Measurements from ENCODE around the gene MCHR2.
"Not testable (repeated sequence)": the region's sequence is repeated elsewhere in the genome, so short reads cannot be mapped to it uniquely, and the experiment has no call there.

MCHR2 gene, protein sequence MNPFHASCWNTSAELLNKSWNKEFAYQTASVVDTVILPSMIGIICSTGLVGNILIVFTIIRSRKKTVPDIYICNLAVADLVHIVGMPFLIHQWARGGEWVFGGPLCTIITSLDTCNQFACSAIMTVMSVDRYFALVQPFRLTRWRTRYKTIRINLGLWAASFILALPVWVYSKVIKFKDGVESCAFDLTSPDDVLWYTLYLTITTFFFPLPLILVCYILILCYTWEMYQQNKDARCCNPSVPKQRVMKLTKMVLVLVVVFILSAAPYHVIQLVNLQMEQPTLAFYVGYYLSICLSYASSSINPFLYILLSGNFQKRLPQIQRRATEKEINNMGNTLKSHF

DNA sequence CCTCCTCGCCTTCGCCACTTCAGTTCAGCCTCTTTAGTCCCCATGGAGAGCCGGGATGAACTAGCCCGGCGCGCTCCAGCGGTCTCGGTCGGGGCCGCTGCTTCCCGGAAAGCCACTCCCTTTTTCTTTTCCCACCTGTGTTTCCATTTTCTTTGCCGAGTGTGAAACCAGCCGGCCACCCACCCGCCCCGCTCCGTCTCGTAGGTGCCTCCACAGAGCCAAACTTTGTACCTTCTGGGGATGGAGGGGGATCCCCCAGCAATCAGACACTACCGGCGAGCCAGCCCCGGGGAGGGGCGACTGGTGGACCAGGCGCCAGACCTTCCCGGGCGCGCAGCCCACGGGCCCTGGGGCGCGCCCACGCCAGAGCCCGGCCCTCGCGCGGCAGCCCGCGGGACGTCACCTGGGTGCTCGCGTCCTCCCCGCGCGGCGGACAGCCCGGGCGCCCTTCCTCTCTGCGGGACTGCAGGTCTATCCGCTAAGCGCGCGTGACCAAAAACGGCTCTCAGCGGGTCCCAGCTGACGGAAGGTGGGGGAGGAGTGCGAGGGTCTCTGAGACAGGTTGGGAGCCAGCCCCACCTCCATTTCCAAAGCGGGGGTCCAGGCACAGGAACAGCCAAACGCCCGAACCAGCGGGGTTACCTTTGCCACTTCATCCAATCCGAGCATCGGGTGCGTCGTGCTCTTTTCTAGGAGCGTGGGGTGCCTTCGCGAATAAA is at the start of gene MCHR2:
TSS of gene MCHR2 (minus strand) at position 691 of the 719 bp plus-strand sequence. CDS start 38,076 bp downstream, outside the sequence.
- DNase-seq (ENCODE audit: low read depth) = no peak

DNA sequence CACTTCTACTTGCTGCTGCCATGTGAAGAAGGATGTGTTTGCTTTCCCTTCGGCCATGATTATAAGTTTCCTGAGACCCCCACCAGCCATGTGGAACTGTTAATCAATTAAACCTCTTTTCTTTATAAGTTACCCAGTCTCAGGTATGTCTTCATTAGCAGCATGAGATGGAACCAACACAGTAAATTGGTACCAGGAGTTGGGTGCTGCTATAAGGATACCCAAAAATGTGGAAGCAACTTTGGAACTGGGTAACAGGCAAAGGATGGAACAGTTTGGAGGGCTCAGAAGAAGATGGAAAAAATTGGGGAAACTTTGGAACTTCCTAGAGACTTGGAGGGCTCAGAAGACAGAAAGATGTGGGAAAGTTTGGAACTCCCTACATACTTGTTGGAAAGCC is 44.5 kb upstream of the MCHR2 start:
- DNase-seq (ENCODE audit: low read depth) = not testable (repeated sequence)

DNA sequence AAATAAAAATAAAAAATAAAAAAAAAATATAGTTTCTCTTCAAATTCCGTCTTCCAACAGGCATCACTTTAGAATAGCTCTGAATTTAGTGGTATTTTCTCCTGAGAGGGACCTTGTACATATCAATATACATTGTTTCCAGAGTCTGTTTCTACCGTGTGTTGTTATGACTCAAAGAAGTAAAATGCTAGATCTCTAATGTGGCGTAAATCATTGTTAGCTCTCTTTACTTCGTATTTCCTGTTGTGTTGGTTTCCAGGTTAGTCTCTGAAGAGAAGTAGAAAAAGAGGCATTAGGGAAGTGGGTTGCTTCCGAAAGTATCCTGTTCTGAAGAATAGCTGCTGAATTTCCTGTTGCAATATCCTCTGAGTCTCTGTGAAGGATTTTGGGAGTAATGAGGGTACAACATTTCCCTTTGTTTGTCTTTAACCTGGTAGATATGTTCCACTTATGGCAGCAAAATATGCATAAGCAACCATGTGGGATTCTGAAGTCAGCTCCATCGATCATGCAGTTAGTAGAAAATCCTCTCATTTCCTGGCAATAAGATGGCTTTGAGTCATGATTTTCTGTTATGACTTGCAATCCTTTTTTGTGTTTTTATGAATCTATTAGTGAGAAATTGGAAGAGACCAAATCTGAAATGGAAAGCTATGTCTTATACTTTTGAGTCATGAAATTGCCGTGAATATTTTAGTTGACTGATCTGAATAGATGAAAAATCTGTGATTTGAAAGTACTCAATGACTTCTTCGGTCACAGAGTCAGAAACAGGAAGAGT is 42.0 kb upstream of the MCHR2 start:
- no peak for DNase-seq (ENCODE audit: low read depth)

DNA sequence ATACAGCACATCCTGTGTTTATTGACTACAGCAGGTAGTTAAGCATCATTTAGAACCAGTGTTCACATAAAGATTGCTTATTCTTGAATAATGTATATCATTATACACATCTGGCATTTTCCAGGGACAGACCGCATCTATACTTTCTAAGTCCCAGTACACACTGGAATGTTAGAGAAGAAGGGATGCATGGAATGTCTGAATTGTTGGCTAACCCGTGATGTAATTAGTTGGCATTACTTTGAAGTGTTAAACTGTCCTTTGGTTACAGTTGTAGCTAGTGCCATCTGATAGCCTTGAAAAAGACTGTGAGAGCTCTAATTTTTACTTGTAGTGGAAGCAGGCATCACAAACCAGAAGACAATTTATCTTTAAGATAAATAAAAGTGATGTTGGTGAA is 29.8 kb upstream of the MCHR2 start:
- DNase-seq (ENCODE audit: low read depth) = no peak

DNA sequence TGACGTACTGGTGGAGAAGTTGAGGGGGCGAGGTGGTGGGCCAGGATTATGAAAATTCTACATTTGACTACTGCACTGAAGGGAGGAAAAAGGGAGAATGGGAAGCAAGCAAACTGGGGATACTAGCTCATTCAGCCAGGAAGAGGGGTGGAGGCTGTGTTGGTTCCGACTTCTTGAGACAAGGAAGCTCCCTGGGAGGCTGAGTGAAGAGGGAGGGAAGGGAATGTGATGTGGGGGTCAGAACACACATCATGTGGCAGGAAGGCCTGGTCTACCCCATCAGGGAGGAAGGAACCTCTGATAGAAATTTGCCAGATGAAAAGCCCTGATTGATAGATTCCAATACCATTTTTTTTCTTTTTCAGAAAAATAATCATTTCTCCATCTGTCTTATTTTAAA is 28.8 kb upstream of the MCHR2 start:
- DNase-seq (ENCODE audit: low read depth) = no peak

DNA sequence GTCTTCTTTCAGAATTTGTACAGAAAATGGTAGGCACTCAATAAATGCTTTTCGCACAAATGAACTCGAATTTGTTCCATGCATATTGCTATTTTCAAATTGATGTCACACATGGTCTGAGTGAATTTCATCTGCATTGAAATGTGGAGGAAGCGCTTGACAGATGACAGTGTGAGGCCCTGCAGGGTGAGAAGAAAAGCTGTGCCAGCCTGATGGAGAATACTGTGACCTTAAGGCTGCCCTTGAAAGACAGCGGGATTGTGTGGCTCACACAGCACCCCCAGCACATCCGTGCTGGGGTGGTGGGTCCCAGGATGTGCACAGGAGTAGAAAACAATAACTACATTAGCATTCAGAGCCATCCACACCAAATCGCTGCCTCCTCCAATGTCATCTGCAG is 14.8 kb upstream of the MCHR2 start:
- DNase-seq (ENCODE audit: low read depth) = no peak

DNA sequence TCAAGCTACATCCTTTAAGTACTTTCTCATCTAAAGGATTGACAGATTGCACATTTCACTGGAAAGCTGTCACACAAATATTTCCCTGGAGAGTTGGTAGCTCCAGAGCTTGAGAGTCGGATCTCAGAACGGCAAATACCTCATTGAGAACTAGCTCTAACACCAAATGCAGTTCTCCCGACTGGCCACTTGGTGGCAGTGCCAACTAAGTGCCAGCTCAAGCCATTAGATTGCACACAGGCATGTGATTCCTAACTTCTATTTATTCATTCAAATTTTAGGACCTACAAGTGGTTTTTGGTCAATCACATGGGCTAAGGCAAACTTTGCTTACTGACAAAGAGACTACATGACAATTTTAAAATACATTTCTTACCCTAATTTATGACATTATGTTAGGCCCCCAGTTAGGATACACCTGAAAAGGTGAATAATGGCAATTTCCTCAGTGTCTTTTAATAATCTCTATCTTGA is 7.9 kb upstream of the MCHR2 start:
- no peak for DNase-seq (ENCODE audit: low read depth)

DNA sequence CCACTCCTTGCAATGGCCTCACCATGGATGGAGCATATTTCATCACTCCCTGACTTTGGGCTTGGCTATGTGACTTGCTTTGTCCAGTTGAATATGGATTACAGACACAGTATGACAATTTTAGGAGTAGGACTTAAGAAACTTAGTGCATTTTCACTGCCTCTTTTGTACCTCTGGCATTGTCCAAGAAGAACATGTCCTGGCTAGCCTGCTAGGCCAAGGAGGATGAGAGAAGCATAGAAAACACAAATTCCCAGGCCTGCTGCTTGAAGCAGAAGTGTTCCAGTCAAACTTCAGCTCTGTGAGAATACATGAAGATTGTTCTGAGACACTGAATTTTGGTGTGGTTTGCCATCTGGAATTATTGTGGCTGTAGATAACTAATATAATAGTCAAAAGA is 3.1 kb upstream of the MCHR2 start:
- DNase-seq (ENCODE audit: low read depth) = no peak

DNA sequence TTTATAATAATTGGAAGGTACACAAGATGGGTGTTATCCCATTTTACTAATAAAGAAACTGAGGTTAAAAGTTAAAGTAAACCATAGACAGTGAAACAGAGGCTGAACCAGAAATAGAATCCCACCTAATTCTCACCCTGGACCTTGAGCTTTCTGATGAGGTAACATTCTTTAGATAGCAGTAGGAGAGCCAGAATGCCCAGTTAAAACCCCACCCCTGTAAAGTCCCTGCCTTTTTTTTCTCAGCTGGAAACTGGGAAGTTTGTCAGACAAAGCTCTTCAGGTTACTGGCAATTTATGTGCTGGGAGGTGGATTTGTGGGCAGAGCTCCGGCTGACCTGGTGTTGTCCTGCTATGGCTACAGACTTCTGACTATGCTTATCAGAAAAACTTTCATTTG is 1.9 kb upstream of the MCHR2 start:
- DNase-seq (ENCODE audit: low read depth) = no peak

DNA sequence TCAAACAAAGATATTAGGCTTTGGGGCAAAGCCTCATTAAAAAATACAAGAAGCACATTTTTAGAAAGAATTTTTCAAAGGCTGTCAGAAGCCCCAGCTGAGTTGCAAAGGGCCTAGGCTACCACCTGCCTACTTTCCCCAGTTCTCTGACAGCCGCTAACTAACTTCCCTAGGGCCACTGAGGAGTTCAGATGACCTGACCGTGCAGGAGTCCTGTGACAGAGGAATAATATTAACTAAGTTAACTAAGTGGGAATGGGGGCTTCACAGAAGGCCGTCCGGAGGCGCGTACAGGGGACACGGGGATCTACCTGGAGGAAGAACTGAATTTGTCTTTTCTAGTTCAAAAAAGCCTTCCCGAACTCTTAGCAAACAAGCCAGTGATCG is 884 bp downstream of the MCHR2 start:
- no peak for DNase-seq (ENCODE audit: low read depth)

DNA sequence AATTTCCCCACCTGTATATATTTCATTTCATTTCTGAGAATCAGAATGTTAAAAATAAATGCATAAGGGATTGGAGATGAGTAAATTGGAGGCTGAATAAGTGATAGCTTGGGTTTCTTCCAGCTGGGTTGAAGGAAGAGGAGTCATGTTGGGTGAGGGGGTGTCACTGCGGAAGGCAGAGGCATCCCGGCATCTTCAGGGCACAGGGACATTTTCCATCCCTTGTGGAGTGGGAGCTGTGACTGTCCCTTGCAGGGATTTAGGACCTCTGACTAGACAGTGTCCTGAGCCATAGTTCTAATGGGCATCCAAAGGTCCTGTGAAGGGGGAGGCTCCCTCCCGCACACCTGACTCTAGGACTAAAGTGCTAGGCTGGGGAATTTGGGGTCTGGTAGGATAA is 2.1 kb downstream of the MCHR2 start:
- DNase-seq (ENCODE audit: low read depth) = no peak

DNA sequence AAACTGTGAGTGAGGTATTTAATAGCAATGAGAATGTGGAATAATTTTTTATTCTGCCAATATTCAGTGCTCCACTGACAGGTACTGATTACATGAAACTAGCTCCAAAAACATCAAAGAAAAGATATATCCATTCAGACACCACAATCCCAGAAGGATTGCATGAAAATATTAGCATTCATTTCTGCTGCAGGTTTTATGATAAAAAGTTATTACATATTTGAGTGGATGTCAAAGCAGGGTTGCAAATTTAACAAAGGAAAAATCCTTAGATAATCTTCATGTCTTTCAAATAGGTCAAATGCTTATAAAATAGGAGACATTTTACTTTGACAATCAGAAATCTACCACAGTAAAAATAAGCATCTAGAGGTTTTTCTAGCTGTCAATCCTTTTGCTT is 13.3 kb downstream of the MCHR2 start:
- no peak for DNase-seq (ENCODE audit: low read depth)

DNA sequence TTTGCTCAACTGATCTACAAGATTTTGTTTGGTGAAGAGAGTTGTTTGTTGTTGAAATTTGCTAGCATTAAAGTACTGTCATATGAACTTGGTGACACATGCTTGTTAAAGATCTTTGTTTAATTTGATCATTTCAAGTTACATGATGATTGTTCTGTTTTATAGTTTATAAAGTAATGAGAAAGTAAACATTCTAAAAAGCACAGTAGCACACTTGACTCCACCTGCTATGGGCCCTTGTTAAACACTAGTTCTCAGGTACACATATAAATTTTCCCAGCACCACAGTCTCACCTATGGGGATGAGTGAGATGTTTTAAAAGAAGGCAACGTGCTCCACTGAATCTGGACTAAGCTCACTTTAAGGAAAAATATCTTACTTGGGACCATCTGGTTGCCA is 14.1 kb downstream of the MCHR2 start:
- DNase-seq (ENCODE audit: low read depth) = no peak

DNA sequence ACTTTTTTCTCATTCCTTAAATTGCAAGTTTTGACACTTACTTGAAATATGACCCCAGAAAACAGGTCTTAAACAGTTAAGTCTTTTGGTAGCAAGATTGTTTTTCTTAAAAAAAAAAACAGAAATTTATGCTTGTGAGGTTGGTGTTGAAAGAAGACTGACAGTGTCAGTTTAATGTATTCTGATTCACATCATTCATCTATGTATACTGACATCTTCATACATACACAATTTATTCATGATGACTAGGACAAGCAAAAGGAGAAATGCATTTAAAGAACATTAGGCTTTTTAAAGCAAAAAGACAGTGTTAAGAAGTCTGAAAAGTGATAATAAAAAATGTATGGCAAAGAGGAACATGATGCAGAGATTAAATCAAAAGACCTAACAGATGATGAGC is 27.0 kb downstream of the MCHR2 start:
- no peak for DNase-seq (ENCODE audit: low read depth)

DNA sequence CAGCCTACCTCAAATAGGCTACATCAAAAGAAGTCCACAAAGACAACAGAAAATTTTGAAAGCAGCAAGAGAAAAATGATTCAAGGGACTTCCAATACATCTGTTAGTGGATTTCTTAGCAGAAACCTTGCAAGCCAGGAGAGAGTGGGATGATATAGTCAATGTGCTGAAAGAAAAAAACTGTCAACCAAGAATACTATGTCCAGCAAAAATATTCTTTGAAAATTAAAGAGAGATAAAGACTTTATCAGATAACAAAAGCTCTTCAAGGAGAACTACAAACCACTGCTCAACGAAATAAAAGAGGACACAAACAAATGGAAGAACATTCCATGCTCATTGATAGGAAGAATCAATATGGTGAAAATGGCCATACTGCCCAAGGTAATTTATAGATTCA is 34.0 kb downstream of the MCHR2 start:
- no peak for DNase-seq (ENCODE audit: low read depth)

DNA sequence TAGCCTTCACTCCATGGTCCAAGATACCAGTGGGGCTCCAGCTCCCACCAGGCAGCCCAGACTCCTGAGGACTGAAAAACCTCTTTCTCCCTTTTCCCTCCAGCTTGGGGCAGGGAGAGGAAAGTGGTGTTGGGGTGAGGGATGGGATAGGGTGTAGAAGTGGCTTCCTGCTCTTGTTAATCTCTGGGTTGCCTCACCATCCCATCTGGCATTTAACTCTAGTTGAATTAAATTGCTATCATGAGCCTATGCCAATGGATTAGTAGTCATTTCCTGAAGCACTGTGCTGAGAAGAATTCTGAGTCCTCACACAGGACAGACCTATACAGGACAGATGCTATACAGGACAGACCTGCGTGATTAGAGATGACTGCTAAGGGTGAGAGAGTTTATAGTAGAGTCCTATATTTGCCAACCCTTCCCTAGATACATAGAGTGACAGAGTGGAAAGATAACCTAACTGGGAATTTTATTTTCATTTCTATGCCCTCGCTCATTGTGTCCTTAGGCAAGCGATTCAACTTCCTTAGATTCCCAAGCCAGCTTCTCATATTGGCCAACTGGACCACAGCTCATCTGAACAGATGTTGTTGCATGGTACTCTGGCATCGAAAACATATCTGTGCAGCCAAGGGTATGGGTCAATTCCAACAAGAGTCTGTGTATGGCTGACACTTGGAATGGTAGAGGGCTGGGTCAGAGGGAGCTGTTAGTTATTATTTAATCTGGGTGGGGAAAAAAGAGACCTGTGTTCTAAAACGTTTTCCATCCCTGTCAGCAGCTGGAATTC is 42.8 kb downstream of the MCHR2 start:
- DNase-seq (ENCODE audit: low read depth) = no peak

DNA sequence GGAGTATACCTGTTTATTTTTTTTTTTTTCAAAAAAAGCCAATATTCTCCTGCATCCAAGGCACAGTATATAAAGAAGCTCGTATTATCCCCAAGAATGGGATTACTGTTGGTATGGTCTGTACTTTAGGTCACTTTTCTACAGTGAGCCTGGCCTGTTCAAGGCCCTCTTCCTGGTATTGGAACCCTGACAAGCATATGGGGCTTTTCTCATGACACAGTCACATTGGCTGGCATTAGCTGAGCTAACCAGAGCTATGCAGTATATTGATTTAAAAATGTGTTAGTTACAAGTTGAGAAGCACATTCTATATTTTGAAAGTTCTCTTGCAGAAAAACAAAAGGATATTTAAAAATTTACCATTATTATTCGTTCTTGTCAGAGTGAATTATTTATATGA is 48.0 kb downstream of the MCHR2 start:
- DNase-seq (ENCODE audit: low read depth) = no peak

DNA sequence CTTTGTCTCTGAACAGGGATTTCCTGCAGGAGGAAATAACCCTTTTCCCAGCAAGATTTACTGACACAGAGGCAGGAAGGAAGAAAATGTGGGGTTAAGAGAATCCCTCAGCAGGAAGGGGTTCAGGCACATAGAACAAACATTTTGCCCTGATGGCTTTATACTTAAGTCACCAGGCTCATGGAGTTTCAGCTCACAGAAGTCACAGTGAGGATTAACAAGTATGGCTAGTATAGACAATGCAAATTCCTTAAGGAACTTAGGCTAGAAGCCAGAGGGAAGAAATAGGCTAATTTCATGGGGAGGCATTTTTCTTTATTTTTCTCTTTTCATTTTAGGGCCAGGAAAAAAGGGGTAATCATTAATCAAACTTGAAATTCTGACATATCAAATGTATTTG is 50.2 kb downstream of the MCHR2 start:
- no peak for DNase-seq (ENCODE audit: low read depth)

DNA sequence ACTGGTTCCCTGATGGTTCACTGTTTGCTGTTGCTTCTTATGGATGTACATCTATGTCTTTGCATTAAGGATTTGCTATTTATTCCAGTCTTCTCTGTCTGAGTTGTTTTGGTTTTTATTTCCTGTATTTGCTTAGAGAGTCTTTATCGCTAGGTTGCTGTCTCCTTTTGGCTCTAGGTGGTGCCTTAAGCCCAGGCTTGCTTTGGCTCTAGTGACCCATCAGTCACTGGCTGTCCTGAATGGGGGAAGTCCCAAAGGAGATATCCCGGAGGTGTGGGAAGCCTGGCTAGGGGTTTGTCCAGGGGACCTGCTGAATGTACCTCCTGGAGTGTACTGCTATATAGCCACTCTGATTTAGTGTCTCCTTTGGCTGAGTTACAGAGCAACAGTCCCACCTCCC is 53.4 kb downstream of the MCHR2 start:
- no peak for DNase-seq (ENCODE audit: low read depth)

DNA sequence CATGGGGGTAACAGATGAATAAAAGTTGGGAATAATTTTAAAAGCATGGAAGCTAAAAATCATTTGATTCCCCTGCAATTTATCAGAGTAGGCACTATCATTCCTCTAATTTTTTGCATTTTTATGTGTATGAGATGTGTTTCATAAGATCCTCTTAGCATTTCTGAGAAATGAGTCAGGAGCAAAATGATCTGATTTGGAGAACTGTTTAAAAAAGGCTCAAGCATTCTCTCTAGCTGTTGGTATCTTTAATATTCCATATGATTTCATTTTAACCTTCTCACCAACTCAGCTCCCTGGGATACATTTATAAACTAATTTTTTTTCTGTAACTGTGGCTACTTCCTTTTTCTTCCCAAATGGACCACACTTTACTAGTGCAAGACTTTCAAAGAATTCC is 60.9 kb downstream of the MCHR2 start:
- no peak for DNase-seq (ENCODE audit: low read depth)

DNA sequence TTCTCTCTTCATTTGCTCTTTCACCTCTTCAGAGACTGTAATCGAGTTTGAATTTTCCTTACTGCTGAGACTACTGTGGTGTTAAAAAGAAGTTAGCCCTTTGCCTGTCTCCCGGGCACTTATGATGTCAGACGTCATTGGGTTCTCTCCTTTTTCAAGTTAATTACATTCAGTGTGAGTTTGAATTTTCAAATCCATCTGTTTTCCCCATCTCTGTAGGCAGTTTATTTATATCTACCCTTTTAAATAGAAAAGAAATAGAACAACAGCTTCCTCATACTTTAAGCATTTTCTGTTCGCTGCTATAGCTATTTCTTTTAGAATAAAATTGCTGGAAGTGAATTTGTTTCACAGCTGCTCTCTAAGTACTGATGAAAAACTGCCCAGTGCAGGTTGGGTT is 81.4 kb downstream of the MCHR2 start:
- no peak for DNase-seq (ENCODE audit: low read depth)
